ENCODE measurements around the gene DCBLD2.

The DCBLD2 gene

DNA sequence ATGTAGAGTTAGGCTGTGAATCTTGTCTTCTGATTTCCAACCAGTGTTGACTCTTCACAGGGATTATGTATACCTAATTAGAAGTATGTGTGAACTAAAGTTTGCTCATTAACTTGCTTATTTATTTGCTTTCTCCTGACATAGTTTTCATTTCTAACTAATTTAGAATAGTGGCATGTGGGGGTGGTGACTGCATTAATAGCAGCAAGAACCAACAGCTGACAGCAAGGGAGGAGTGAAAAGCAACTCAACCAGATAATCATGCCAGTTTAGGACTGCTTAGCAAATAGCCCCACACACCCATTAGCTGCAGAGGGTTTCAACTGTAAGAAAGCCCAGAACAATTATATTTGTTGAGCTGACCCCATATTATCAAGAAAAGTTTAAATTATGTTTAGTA lies 134.6 kb downstream of the DCBLD2 start:
- no peak for DNase-seq

DNA sequence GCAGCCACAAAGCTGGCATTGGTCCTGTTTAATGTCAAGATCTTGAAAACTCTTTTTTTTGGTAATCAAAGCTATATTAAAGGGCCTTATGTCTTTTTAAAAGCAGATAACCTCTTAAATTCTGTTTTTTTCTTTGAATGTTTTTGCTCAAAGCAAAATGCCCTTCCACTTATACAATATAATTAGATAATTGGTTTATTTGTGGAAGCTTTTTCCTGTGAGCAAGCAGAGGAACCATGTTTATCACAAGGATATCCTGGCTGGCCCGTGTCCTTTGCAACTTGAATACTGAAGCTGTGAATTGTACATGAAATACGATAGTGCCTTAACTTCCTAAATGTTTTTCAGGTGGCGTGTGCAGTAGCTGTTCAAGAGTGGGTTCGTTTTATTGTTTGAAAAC lies 135.8 kb downstream of the DCBLD2 start:
- DNase-seq, result no peak

- DNase-seq, result no peak
Measured at GRCh38 chr3:98764472-98764884, 137.0 kb downstream of the DCBLD2 start.

DNA sequence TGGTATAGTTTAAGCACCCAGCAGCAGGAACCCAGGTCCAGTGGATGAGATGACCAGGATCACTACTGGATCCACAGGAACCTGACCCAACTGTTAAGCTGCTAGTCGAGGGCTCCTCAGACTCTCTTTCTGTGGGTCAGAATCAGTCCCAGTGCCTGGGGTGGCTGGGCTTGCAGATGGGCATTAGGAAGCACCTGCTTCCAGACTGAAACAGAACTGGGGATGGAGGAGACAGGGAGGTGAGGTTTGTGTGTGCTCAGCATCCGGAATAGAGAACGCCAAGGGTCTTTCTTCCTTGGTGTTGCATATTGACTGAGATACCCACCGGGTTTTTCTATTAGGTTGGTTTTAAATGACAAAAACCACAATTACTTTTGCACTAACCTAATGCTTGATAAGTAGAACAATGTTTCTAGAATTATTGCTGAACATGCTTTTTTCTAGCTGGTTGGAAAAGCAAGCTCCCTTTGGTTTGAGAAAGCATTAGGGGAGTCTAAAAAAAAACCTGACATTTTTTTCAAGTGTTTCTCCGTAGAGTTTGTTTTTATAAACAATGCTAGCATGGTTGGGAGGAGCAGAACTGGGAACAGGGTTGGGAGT lies 137.6 kb downstream of the DCBLD2 start:
- DNase-seq, result no peak

DNA sequence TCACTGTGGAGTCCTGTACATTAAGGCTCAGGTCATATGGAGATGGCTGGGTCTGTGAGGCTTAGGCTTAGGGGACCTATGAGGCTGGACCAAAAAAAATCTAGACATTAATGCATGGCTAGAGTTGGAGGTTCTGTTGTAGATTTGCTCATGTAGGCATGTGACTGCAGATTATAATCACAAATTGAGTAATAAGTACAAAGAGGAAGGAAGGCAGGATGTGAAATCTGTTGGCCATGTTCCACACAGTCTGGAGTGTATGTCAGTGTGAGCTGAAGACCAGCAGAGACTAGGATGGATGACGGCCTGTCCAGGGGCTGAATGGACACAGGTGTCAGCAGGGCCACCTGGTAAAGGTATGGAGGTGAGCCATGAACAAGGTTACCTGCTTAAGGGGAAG lies 138.4 kb downstream of the DCBLD2 start, which contains the start of gene ST3GAL6:
Gene ST3GAL6 (plus strand): TSS at position 265 of the 400 bp plus-strand sequence. CDS start 5,101 bp downstream, outside the sequence.
- peak in 1 of 14 donors; percentile 15 for DNase-seq

DNA sequence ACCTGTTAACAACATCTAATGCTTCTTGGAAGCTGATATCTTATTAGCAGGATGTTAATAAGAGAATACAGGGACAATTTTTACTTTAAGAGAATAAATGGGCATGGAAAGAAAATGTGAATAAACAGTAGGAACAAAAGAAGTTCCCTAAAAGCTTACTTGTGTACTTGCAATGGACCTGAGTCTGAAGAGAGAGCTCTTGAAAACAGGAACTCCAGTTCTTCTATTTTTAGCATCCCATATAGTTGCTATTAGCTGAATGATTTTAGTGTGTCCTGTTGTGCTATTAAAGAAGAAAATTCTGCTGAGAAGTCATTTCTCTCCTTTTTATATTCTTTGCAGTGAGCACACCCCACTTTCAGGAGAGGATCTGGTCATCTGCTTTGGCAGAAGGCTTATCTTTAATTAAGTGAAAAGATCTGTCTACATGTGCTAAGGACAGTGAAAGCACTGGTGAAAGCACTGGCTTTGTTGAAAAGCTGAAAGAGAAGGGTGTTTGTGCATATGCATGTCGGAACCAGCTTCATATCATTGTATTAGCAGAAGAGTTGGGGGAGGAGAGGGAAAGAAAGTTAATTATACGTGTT lies 139.8 kb downstream of the DCBLD2 start:
- DNase-seq, result no peak

DNA sequence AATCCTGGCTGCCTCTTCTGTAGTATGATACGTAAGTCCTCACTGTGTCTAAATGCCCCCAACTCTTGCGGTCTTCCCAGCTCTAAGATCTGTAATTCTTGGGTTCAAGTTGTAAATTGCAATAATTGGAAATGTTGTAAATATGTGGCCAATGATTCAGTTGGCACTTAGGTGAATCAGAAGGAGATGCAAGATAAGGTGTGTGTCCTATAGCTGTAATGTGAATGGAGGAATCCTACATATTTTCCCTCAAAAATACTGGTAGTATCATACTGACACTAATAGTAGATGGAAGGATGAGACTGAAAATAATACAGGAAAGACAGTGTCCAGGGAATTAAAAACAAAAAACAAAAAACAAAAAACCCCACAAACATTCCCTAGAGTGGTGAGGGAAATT lies 141.9 kb downstream of the DCBLD2 start:
- no peak for DNase-seq

DNA sequence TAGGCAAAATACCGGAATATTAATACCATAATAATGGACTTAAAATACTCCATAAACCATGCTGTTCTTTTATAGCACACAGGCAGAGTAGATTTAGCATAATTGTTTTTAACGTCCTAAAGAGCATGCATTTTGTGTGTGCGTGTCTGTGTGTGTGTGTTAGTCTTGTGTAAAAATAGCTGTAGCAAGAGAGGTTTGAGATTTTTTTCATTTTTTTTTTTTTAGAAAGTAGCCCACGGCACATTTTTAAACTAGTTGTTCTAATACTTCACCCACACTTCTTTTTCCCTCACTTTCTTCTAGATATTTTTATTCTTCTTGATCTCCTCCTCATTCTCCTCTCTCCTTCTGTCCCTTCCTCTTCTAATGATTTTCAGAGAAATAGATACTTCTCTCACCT lies 145.9 kb downstream of the DCBLD2 start:
- no peak for DNase-seq

DNA sequence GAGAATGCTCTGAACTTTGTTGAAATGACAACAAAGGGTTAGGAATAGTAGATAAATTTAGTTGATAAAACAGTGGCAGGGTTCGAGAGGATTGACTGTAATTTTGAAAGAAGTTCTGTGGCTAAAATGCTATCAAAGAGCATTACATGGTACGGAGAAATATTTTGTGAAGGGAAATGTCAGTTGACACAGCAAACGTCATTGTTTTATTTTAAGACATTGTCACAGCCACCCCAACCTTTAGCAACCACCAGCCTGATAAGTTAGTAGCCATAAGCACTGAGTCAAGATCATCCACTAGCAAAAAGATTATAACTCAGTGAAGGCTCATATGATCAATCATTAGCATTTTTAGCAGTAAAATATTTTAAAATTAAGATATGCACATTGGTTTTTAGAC lies 147.0 kb downstream of the DCBLD2 start:
- DNase-seq, result no peak

- DNase-seq, result no peak
Measured at GRCh38 chr3:98750276-98750919, 151.1 kb downstream of the DCBLD2 start.

DNA sequence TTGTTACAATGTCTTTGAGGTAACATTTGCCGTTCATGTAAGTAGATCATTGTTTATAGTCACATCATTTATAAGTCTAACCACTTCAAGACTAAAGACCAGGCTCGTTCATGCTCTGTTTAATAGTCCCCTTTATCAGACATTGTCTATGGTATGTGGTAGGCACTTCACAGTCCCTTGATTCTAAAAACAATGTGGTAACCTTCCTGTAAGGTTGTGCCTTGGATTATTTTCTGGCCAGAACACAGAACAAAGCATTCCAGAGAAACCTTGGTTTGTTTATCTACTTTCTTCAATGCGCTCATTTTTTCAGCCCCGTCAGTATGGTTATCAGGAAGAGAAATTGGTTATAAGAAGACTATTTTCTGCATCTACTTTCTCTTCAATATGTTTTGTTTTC lies 154.6 kb downstream of the DCBLD2 start:
- DNase-seq, result no peak

DNA sequence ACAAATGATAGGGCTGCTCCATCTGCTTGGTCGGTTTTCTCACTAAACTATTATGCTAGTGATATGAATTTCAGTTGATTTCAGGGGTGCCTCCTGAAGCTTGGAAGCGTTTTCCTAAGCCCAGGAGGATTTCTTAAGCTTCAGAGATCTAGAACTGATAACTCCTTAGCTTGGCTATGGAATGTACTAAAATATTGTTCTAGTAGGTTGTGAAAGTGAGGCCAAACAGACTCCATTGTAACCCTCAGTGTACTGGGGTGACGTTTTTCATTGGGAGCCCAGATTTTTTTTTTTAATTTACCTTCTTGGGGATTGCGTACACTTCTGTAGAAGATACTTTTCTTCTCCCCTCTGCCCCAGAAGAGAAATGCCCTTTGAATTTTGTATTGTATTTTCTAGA lies 155.4 kb downstream of the DCBLD2 start:
- DNase-seq, result no peak

All from C1 segment of cervical spinal cord (tissue), 14 donors.